EH (cell line): ENCODE results near the gene CRYM.

Experiments
- DNase-seq: peaks from one replicate; pipeline ENCODE4 v3.0.0-alpha.2; 2015; ENCODE audit warnings: low read depth

Gene CRYM

GRCh38 chr16:21244518-21245215 is 33.4 kb downstream of the CRYM start:
- no peak for DNase-seq

DNA sequence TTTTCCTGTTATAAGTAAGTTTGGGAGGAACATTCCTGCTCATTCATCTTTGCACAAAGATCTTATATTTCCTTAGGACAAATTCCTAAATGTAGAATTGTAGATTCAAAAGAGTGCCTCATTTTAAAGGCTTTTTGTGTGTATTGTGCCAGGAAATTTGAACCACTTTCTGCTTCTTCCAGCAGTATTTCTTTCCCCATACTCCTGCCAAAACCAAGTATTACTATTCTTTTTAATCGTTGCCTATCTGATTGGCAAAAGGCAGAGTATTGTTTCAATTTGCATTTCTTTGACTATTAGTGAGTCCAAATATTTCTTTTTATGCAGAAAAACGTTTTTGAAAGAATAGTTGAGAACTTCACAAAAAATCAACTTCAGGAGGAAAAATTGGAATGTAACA is 35.3 kb downstream of the CRYM start:
- DNase-seq, result no peak

DNA sequence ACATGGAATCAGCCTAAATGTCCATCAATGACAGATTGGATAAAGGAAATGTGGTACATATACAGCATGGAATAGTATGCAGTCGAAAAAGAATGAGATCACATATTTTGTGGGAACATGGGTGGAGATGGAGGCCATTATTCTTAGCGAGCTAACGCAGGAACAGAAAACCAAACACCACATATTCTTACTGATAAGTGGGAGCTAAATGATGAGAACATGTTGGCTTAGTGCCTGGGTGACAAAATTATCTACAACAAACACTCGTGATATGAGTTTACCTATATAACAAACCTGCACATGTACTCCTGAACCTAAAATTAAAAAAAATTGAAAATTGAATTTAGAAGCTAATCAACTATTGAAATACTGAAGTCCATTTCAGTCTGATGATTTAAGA is 38.4 kb downstream of the CRYM start:
- no peak for DNase-seq

DNA sequence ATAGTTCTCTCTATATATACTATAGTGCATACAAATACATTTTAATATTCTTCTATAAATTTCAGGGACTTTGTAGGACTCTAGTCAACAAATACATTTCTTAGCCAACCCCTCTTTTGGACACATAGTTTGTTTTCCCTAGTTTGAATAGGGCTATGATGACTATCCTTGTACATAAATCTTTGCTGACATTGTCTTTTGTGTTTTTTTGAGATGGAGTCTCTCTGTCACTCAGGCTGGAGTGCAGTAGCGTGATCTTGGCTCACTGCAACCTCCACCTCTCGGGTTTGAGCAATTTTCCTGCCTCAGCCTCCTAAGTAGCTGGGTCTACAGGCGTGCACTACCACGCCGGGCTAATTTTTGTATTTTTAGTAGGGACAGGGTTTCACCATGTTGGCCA is 41.3 kb downstream of the CRYM start:
- DNase-seq, result no peak

DNA sequence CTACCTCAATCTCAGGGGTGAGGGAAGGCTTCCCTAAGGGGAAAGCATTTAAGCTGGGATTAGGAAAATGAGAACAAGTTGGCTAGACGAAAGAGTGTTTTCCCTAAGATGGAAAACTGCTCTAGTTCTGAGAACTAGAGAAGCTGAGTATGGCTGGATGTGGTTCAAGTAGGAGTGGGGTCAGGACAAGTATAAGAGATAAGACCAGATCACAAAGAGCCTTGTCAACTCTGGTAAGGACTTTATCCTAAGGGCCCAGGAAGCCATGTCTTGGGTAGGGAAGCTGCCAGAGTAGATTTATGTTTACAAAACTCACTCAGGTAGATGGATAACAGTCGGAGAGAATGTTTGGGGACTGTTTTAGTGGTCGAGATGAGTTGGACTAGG is 42.9 kb downstream of the CRYM start:
- DNase-seq, result no peak

GRCh38 chr16:21233521-21234150 is 44.5 kb downstream of the CRYM start, which contains the start of gene ANKS4B:
Gene ANKS4B (plus strand): TSS chr16:21233699. CDS start chr16:21233738, 39 bp downstream.
- DNase-seq, result no peak

GRCh38 chr16:21233045-21233520 is 45.0 kb downstream of the CRYM start:
- no peak for DNase-seq

GRCh38 chr16:21228361-21228872 is 49.7 kb downstream of the CRYM start:
- DNase-seq, result no peak

DNA sequence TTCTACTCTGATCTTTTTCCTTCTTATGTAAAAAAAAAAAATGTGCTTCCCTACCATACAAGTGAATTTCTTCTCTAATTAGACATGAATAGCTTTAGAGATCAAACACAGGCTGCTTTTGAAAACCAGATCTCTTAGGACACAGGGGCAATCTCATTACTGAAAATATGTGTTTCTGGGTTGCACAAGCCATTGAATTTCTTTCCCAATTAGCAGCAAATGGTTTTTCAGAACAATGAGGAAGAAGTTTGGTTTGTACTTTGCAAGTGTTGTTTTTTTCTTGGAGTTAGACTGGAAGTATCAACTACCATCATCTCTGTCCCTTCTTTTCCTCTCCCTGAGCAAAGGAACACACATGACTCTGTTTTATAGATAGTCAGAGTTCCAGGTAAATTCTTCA is 50.2 kb downstream of the CRYM start:
- DNase-seq, result no peak

GRCh38 chr16:21226749-21227148 is 51.3 kb downstream of the CRYM start:
- DNase-seq, result no peak

- no peak for DNase-seq
Observed at GRCh38 chr16:21224800-21225199, 53.3 kb downstream of the CRYM start.

DNA sequence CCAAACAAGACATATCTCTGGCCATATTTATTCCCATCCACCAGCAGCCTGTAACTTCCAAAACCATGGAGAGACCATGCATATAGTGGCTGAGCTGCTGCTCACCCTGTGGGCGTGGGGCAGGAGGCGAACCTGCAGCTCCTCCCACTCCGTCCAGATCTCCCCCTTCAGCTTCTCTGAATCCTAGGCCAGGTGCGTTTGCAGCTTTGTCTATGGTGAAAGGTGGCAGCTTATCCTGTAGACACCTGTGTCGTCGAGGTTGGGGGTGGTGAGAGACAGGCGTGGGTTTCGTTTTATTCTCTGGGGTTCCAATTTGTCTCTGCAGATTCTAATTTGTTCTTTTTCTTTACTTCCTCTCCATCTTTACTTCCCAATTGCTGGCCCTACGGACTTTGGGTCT is 54.3 kb downstream of the CRYM start:
- no peak for DNase-seq

GRCh38 chr16:21222495-21223337 is 55.4 kb downstream of the CRYM start:
- DNase-seq, result no peak

GRCh38 chr16:21219551-21219950 is 58.5 kb downstream of the CRYM start:
- no peak for DNase-seq

DNA sequence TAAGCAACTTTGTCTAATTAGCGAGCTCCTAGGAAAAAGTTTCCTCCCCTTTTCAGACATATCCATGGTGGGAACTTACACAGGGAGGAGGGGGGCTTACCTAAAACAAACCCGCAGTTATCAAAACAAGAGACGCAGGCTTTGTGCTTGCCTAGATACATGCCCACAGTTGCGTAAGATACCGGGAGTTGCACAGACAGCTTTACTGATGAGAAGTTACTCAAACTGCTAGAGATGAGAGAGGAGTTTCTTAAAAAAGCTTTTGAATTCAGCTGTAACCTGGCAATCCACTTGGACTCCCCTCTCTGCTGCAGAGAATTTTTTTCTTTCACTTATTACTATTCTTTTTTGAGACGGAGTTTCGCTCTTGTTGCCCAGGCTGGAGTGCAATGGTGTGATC is 59.9 kb downstream of the CRYM start:
- no peak for DNase-seq

DNA sequence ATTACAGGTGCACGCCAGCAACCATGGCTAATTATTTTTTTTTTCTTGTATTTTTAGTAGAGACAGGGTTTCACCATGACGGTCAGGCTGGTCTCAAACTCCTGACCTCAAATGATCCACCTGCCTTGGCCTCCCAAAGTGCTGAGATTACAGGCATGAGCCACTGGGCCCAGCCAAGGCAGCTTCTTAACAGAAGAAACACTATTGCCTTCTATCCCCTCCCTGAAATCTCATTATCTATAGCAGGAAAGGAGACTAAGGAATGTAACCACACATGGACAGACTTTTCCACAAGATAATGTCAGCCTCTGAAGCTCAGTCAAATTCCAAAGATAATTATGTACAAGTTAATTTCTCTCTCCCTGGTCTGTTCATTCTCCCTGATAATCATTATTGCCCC is 61.0 kb downstream of the CRYM start:
- DNase-seq, result no peak

- no peak for DNase-seq
Observed at GRCh38 chr16:21214086-21214485, 64.0 kb downstream of the CRYM start.

DNA sequence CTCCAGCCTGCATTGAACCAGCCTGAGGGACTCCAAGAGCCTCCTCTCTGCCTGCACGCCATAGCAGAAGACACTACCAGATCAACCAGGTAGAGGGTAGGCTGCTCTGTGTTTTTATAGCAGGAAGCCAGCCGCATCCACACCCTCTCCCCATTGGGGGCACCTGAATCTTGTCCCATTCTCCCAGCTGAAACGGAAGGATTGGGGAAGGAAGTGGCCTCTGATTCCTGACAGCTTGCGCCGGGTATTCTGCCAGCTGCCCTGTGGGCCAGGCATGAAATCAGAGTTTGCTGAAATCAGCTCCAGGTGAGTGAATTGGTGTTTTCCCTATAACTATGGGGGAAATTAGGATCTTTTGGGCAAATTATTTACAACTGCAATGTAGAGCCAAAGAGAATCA is 66.6 kb downstream of the CRYM start, which contains the start of gene ZP2:
ZP2 (minus strand) TSS at position 89 of the 400 bp plus-strand sequence; CDS start at position 62, 27 bp downstream.
- no peak for DNase-seq
